ENCODE results near the gene B4GALNT3. TPM values are rescaled to one million over a fixed set of nuclear protein-coding genes. Genes with fewer than 3 reads are reported as not detected.

B4GALNT3 gene
- total and polyA plus RNA-seq, 7 donors = 0.21 to 4.0 (median 0.57) TPM

DNA sequence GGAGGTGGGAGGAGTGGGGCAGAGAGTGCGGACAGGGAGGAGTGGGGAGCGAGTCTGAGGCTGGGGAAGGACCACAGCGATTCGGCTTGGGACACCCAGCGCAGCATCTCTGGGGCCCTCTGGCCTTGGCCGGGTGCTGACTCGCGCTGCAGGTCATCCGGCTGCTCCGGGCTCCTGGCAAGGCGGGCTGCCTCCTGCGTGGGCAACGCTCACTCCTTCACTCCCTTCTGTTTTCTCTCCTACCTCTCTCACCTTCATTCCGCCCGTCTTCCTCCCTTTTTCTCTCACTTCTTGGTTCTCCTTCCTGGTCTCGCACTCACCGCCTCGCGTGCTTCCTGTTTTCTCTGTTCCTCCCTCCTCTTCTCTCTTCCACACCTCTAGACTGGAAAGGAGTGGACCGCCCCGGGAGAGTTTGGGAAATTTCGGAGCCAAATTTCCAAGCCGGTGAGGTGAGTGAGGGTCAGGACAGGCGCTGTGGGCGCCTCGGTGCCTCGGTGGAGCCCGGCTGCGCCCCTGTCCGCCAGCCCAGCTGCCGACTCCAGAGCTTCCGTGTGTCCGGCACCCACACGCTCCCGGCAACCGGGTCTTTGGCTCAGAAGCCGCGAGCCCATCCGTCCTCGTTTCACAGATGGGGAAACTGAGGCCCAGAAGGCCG lies 86.7 kb downstream of the B4GALNT3 start:
- TF ChIP-seq, protein P1, sequence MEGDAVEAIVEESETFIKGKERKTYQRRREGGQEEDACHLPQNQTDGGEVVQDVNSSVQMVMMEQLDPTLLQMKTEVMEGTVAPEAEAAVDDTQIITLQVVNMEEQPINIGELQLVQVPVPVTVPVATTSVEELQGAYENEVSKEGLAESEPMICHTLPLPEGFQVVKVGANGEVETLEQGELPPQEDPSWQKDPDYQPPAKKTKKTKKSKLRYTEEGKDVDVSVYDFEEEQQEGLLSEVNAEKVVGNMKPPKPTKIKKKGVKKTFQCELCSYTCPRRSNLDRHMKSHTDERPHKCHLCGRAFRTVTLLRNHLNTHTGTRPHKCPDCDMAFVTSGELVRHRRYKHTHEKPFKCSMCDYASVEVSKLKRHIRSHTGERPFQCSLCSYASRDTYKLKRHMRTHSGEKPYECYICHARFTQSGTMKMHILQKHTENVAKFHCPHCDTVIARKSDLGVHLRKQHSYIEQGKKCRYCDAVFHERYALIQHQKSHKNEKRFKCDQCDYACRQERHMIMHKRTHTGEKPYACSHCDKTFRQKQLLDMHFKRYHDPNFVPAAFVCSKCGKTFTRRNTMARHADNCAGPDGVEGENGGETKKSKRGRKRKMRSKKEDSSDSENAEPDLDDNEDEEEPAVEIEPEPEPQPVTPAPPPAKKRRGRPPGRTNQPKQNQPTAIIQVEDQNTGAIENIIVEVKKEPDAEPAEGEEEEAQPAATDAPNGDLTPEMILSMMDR (IDR thresholded peaks at IDR 0.05) = no peak
- 78 to 79% (median 79%) methylated on average over 36 to 41 of the region's 41 CpGs for WGBS, 3 donors
- Histone ChIP-seq H3K4me3 (peak overlapping the region; percentile 25), H3K27ac (no peak overlapping the region), H3K9me3 (no peaks in the 10 kb centered on the region), H3K27me3 (ENCODE audit: insufficient read depth in 3 of 3, low read length in 2 of 3) (peaks cover 0 to 4% (median 0%) of the 10 kb centered on the region in 3 donors), H3K36me3 (ENCODE audit: insufficient read depth in 1 of 2, low read depth in 1 of 2) (no peaks in the 10 kb centered on the region), H3K4me1 (peaks cover 3% of the 10 kb centered on the region)
- DNase-seq = no peak
- intact Hi-C loops (cut with DNase I) = loop anchor here (2.0 kb wide), 2 partner anchors 44 to 104 kb away; no protein-coding TSS in a partner anchor
- peak in 1 of 4 donors; percentile 10 for ATAC-seq

DNA sequence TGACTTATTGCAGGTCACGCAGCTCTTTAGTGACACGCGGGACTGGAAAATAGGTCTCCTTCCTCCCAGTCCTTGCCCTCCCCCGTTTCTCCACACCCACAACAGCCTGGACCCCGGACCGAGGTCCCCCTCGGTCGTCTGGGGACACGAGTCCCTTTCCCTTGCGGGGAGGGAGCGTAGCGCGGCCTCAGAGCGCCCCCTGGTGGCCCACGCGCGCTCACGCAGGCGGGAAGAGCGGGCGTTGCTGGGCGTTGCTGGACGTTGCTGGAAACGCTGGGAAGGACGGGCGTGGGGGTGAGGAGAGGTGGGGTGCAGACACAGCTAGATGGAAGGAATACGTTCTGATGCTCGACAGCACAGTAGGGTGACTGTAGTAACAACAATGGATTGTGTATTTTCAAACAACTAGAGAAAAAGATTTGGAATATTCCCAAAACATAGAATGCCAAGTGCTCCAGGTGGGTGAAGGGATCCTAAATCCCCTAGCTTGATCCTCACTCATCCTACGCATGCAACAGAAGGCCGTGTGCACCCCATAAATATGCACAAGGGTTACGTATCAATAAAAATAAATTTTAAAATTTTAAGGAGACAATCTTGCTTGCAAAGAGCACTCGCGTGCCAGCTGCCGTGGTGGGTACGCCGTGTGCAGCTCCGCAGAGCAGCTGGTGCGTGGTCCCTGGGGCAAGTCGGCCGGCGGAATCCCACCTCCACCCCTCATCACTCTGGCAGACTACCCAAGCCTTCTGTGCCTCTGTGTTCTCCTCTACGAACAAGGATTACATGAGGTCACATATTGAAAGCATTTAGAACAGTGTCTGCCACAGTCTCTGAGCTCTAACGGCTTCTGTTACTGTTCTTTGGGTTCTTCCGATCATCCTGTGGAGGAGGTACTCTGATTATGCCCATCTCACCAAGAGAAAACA lies 87.4 kb downstream of the B4GALNT3 start:
- H3K4me1 ChIP-seq = peaks cover 3% of the 10 kb centered on the region
- H3K27me3 ChIP-seq (ENCODE audit: insufficient read depth in 3 of 3, low read length in 2 of 3) = peaks cover 0 to 4% (median 0%) of the 10 kb centered on the region in 3 donors
- H3K36me3 ChIP-seq (ENCODE audit: insufficient read depth in 1 of 2, low read depth in 1 of 2) = no peaks in the 10 kb centered on the region
- intact Hi-C loops (cut with DNase I) = loop anchor here (2.0 kb wide), 2 partner anchors 44 to 104 kb away; no protein-coding TSS in a partner anchor
- ATAC-seq = peak; percentile 82 to 91 (median 85)
- TF ChIP-seq, protein P1 (IDR thresholded peaks at IDR 0.05) = peak; percentile 98
- no peaks in the 10 kb centered on the region for H3K9me3 ChIP-seq
- WGBS, 3 donors = 12 to 26% (median 14%) methylated on average over 44 of the region's 44 CpGs
- H3K27ac ChIP-seq = no peak overlapping the region
- peak overlapping the region; percentile 25 for H3K4me3 ChIP-seq
- peak; percentile 67 to 83 for DNase-seq

DNA sequence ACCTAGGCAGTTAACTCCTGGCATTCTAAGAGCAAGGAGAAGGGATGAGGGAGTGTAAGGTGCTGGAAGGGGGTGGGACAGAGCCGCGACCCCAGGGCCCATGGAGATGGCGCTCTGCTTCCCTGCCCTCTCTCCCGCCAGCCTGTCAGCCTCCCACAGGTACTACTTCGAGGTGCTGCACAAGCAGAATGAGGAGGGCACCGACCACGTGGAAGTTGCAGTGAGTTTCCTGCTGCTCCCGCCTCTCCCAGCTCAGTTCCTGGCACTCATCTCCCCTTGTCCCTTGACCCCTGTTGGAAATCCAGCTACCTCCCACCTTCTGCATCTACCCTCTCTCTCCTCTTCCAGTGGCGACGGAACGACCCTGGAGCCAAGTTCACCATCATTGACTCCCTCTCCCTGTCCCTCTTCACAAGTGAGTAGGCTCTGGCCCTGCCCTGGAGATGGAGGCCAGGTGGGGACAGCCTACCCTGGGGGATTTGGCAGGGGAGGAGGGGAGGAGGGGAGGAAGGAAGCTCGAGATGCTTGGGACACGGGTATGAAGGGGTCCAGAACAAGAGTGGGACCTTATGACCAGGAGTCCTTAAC lies 88.2 kb downstream of the B4GALNT3 start:
- DNase-seq = no peak
- intact Hi-C loops (cut with DNase I) = loop anchor here (2.0 kb wide), 2 partner anchors 45 to 105 kb away; no protein-coding TSS in a partner anchor

DNA sequence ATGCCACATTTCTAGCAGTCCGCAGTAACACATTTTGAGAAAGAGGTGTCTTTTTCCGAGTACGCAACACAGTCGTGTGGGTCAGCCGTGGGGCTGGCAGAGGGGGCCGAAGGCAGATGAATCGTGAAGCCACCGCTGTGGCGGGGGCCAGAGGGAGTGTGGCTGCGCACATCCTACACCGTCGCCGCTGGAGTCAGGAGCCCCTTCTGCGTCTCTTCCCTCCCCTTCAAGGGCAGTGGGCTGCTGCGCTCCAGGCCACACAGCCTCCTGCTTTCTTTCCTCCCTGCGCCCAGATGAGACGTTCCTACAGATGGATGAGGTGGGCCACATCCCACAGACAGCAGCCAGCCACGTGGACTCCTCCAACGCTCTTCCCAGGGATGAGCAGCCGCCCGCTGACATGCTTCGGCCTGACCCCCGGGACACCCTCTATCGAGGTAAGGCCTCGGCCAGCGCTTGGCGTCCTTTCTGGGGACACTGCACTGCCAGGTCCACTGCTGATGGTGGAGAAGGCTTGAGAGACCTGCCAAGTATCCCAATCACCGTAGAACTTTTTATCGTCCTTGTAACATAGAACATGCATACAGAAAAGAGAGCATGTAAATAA lies 89.8 kb downstream of the B4GALNT3 start:
- H3K9me3 ChIP-seq = no peaks in the 10 kb centered on the region
- no peak overlapping the region for H3K4me3 ChIP-seq
- peaks cover 0 to 2% (median 0%) of the 10 kb centered on the region in 3 donors for H3K27me3 ChIP-seq (ENCODE audit: insufficient read depth in 3 of 3, low read length in 2 of 3)
- H3K4me1 ChIP-seq = peaks cover 3% of the 10 kb centered on the region
- H3K27ac ChIP-seq = no peak overlapping the region
- ATAC-seq = no peak
- no peaks in the 10 kb centered on the region for H3K36me3 ChIP-seq (ENCODE audit: insufficient read depth in 1 of 2, low read depth in 1 of 2)
- 88 to 92% (median 90%) methylated on average over 28 to 29 of the region's 29 CpGs for WGBS, 3 donors
- no peak for DNase-seq
- TF ChIP-seq, protein P1 (IDR thresholded peaks at IDR 0.05) = no peak
- intact Hi-C loops (cut with DNase I) = no loop called here

More for the DNA sequence above, 88.2 kb downstream of the B4GALNT3 start:
- TF ChIP-seq, protein P1 (IDR thresholded peaks at IDR 0.05) = no peak
- Histone ChIP-seq H3K9me3 (no peaks in the 10 kb centered on the region), H3K27ac (no peak overlapping the region), H3K36me3 (ENCODE audit: insufficient read depth in 1 of 2, low read depth in 1 of 2) (no peaks in the 10 kb centered on the region), H3K4me1 (peaks cover 3% of the 10 kb centered on the region), H3K4me3 (no peak overlapping the region), H3K27me3 (ENCODE audit: insufficient read depth in 3 of 3, low read length in 2 of 3) (peaks cover 0 to 4% (median 0%) of the 10 kb centered on the region in 3 donors)
- no peak for ATAC-seq
- WGBS, 3 donors = 69 to 71% (median 69%) methylated on average over 10 to 13 of the region's 13 CpGs
